HG03378 (cell line): Measurements from ENCODE around the gene GNG14.
"Not testable (repeated sequence)": the region's sequence is repeated elsewhere in the genome, so short reads cannot be mapped to it uniquely, and the experiment has no call there.

Experiments
- ATAC-seq: cut with Tn5 transposase; IDR thresholded peaks from one replicate; pipeline ENCODE4 v1.9.1; 2021; ENCODE audit warnings: mild to moderate bottlenecking, moderate library complexity; ENCODE audit not compliant: unreplicated experiment

The GNG14 gene

DNA sequence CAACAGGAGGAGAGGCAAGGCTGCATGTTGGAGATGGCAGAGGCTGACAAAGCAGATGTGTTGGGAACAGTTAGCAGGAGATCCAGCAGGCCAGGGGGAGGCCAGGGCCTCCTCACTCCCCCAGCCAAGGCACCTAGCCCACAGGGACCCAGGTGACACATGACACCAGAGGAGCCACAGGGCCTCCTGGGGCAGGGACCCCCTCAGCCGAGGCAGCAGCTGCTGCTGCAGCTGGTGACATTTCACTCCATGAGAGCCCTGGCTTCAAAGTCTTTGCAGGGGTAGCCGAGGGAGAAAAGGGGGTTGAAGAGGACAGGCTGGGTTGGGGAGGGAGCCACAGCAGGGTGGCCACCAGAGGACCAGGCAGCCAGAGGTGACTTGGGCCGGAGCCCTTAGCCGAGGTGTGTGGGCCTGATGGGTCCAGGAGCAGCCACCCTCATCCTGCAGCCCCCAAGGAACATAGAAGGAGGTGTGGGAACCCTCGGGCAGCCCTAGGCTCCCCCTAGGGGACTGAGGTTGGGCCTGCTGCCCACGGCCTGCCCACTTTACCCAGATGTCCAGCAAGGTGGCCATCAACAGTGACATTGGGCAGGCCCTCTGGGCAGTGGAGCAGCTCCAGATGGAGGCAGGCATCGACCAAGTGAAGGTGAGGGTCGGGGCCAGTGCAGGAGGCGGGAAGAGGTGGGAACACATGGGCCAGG, at the start of gene GNG14:
Gene GNG14 (plus strand): TSS at position 503 of the 701 bp plus-strand sequence. CDS start 51 bp downstream, at position 554.
- ATAC-seq: no peak

DNA sequence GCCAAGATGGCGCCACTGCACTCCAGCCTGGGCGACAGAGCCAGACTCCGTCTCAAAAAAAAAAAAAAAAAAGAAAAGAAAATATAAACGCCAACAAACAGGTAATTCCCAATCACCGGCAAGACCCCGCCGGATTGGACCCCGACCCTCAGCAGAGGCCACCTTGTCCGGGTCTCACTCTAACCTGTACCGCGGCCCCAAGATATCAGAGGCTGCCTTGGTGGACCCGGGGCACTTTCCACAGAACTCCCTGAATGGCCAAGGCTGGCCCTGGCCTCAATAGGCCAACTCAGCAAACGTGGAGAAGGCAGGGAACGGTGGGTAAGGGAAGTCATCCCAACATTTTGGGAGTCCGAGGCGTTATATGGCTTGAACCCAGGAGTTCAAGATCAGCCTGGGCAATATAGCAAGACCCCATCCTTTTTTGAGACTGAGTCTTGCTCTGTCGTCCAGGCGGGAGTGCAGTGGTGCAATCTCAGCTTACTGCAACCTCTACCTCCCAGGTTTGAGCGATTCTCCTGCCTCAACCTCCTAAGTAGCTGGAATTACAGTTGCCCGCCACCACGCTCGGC, 49.1 kb upstream of the GNG14 start:
- ATAC-seq: no peak

DNA sequence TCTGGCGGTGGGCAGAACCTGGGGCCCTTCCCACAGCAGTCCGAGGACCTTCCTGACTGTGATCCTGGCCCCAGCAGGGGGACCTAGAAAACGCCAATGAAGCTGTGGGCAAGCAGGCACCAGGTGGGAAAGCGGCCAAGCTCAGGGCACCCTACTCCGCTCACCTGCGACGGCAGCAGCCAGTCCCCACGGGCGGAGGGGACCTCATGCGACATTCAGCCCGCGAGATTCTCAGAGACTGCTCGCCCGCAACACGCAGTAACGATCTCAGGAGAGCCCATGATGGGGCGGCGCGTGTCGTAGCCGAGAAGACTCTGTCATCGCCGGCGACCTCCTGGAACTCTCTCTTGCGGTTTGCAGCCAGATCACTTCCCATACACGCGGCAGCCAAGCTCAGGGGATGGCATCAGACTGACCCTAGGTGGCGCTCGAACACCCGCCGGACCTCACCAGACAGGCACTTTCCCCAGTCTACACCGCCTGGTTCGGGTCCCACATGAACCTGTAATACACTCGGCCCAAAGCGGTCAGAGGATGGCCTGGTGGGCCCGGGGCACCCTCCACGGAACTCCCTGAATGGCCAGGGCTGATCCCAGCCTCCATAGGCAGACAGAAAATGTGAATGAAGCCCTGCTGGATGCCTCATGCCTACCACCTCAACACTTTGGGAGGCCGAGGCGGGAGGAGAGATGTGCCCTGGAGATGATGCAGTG, 47.7 kb upstream of the GNG14 start:
- no peak for ATAC-seq

DNA sequence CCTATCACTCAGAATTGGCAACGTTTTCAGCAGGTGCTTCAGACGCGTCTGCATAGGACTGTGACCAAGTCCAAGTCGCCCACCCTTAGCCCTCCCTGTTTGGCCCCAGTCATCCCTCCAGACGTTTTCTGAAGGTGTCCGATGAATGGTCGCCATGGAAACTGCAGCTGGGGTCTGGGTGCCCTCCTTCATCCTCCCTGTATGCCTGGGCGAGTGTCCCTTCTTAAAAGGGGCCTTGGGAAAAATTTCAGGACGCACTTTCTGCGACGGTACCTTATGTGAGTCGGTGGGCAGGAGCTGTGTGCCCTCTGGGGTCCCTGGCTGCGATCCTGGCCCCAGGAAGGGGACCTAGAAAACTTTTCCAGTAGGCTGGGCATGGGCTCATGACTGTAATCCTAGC, 46.3 kb upstream of the GNG14 start:
- ATAC-seq: no peak

DNA sequence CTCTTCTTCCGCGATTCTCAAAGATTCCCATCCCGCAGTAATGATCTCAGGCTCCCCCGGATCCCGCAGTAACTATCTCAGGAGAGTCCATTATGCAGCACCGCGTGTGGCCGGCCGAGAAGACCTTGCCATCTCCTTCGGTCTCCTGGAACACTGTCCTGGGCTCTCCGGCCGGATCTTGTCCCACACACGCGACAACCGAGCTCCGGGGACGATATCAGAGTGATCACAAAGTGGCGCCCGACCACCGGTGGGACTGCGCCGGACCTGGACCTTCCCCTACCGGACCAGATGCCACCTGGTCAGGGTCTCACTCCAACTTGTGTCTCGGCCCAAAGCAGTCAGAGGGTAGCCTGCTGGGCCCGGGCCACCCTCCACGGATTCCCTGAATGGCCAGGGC, 45.3 kb upstream of the GNG14 start:
- ATAC-seq: no peak

DNA sequence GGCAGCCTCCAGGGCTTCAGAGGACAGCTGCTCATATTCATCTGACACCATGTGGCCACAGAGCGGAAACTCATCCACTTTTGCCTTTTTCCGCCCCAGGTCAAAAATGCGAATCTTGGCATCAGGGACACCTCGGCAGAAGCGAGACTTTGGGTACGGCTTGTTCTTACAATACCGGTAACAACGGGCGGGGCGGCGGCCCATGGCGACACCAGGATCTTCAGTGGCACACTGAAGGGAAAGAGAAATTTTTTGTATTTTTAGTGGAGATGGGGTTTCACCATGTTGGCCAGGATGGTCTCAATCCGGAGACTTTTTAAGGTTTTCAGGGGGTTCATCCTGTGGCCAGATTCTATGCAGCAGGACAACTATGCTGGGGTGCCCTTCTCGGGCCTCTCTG, 44.1 kb upstream of the GNG14 start:
- ATAC-seq: not testable (repeated sequence)

DNA sequence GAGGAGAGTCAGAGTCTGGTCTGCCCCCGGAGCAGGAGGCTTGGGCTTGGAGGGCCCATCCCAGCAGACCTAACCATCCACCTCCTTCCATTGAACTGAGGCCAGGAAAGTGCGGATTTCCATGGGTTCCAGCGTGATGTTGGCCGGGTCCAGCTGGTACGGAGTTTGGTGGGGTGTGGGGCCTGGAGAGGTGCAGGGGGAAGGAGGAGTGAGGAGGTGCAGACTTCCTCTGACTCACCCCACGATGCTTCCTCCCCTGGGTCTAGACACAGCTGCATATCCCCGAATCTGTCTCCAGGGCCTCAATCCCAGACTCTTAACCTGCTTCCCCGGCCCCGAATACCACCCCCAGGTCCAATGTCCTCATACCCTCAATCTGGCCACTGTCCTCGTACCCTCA, 41.2 kb upstream of the GNG14 start:
- ATAC-seq: no peak

DNA sequence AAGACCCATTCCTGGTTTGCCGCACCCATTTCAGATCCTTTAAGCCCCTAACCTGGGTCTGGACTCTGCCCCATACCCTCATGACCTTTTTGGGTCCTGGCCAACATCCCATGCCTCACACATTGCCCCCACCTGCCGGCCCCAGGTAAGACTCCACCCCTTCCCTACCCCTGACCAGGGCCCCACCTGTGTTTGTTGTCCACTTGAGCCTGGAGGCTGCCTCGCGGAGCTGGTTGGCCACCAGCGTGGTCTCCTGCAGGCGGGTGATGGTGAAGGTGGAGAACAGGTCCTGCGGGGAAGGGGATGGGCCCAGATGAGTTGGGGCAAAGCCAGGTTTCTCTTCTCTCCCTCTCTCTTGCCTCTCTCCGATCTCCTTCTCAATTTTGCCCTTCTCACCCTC, 40.8 kb upstream of the GNG14 start:
- ATAC-seq: no peak

DNA sequence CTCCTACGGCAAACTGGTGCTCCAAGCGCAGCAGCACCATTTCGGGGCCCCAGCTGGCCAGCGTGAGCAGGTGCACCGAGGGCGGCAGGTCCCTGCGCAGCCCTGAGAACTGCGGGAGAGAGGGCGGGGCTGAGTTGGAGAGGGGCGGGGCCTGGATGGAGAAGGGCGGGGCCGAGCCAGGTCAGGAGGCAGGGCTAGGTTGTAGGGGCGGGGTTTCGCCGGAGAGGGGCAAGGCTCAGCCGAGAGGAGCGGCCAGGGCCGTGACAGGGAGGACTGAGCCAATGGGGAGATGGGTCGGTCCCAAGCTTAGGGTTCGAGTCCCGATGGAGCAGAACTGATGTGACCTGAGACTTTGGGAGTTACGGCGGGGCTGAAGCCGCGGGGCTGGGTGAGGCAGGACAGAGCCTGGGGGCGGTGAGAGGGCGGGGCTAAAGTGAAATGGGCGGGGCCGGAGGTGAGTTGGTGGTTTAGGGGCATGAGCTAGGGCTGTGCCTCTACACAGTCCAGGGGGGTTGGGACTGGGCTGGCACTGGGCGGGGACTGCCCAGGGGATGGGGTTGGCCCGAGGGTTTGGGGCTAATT, 40.2 kb upstream of the GNG14 start:
- ATAC-seq: no peak

DNA sequence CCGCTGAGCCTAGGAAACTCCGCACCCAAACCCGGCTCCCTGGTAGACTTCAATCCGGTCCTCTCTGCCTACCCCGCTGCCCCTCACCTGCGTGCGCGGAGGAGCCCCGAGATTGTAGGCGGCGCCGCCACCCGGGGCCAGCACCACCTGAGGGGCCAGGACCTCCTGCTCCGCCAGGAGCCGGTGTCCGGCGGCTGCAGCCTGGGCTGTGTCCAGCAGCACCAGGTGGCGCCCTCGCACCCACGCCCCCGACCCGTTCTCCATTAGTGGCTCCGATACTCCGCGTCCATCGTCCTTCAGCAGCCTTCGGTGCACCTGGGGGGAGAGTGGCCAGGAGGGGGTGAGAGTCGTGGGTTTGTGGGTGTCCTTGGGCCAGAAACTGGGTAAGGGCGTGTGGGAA, 39.7 kb upstream of the GNG14 start:
- no peak for ATAC-seq

DNA sequence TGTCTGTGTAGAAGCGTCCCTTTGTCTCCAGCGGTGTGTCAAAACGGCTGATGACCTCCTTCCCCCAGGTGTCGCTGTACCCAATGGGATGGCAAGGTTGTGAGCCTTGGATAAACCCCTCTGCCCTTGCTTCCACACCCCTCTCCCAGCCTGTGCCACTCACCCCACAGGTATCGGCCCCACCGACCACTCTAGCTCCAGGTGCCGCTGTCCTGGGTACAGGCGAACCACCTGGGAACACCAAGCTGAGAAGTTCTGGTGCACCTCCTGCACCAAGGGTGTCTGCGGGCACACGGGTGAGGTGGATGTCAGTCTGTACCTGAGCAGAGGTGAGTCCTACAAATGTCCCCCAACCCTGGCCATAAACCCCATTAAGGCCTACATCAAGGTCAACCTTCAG, 37.9 kb upstream of the GNG14 start:
- ATAC-seq: no peak

DNA sequence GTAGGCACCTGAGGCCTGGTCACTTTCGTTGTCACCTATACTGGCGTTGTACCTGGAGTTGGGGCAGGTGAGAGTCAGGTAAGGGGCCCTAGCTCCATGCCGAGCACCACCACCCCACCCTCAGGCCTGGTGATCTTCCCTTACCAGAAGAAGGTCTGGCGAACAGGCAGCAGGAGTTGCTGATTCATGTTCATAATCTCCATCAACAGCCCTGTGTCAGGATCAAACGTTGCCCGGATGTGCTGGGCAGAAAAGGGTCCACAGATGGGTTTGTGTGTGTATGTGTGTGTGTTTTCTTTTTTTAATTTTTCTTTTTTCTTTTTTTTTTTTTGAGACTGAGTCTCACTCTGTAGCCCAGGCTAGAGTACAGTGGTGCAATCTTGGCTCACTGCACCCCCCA, 35.6 kb upstream of the GNG14 start:
- no peak for ATAC-seq

DNA sequence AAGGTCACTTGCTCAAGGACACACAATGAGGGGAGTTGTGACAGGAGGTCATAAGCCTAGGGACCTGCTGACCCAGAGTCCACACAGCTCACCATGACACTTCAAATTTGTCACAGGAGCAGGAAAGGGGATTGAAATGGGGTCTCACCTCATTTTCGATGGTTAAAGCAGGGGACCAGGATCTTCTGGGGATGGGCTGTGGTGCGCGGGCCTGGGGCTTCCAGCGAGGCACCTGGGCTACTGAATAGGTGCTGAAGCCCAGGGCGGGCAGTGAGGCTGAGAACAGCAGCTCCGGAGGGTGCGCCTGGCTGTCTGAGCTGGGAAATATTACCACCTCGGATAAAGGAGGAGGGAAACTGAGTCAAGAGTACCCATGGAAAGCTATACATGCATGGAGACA, 32.3 kb upstream of the GNG14 start:
- no peak for ATAC-seq

DNA sequence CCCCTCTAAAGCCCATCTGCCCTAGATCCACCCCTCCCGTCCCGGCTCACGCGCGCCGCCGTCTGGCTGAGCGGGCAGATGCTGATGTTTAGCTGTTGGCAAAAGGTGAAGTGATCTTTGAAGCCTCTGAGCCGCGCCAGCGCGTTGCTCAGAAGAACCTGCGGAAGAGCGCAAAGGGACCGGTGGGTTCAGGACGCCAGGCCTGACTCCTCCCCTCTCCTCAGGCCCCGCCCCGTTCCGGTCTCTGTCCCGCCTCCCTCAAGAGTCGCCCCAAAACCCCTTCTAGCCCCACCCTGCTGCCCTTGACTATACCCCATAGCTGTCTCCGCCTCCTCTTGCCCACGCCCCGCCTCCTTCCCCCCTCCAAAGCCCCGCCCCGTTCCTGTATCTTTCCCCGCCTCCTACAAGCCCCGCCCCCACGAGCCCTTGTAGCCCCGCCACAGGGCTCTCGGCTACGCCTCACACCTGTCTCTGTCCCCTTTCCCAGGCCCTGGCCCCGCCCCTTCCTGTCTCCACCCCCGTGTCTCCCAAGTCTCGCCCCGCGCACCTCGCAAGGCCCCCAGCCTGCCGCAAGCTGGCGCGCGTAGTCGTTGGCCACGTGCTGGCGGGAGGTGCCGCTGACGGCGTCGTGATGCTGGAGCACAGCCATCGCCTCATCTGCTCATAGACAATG, 30.8 kb upstream of the GNG14 start:
- ATAC-seq: no peak

DNA sequence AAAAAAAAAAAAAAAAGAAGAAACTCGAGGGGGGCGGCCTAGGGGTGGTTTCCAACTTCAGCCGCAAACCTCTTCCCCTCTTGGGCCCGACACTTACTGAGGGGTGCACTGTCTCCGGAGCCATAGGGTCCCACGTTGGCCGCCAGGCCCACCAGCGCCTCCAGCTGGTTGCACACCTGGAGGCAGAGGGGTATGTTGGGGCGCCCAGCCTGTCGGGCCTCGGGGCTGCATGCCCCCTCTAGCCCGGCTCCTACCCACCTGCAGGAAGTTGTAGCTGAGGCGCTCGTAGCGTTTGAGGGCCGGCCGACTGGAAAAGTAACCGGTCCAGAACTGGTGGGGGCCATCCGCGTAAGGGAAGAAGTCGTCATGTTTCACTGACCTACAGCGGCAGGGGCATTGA, 29.8 kb upstream of the GNG14 start:
- ATAC-seq: no peak

DNA sequence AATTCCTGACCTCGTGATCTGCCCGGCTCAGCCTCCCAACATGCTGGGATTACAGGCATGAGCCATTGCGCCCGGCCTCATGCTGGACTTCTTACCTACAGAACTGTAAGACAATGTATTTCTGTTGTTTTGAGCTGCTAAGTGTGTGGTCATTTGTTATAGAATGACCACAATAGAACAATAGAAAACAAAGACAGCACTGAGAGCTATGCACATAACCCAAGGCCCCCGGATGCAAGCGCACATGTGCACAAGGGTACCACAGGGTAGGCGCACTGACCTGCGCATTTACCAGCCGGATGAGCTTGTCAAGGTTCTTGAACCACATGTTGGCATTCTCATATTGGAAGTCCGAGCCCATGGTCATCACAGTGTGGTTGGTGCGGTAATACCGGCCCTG, 26.8 kb upstream of the GNG14 start:
- ATAC-seq: no peak

DNA sequence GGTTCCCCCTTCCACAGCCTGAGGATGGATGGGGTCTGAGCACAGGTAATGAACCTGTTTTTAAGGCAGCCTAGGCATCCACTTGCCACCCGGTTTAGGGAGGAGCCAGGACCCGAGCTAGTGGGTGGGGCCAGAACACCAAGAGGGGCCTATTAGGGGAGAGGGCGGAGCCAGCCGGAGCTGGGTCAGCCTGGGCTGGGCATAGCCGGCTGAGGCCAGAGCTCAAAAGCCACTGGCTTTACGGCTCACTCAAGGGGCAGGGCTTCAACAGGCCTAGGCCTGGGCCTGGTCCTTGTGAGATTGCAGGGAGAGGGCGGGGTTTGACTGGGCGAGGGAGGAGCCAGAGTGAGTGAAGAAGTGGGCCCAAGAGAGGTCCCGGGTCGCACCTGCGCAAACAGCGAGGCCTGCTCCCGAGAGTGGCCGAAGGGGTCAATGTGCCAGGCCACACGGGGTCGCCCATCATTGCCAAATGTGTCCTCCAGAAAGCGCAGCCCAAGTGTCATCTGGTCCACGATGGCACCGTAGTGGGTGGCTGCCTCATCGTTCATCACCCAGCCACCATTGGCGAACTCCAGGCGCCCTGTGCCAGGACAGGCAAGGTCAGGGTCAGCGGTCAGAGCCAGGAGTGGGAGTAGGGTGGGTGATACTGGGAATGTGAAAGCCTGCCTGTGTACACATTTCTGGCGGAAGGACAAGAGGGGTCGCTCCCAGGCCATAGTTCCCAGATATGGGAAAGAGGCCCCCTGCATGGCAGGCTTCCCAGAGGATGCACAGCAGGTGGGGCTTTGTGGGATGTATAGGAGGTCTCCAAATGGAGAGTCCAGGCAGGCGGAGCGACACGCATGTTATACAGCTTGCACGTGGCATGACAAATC, 23.2 kb upstream of the GNG14 start:
- ATAC-seq: no peak

DNA sequence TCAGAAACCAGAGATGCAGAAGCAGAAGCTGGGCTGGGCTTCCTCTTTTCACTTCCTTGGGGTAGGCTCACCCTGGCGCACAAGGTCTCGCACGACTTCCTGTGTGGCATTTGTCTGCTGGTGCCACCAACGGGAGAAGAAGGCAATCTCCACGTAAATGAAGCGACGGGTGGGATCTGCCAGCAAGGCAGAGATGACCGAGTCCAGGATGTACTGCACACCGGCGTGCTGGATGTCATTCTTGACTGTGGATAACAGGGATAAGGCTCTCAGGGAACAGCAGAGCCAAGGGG, 22.6 kb upstream of the GNG14 start:
- ATAC-seq: no peak

DNA sequence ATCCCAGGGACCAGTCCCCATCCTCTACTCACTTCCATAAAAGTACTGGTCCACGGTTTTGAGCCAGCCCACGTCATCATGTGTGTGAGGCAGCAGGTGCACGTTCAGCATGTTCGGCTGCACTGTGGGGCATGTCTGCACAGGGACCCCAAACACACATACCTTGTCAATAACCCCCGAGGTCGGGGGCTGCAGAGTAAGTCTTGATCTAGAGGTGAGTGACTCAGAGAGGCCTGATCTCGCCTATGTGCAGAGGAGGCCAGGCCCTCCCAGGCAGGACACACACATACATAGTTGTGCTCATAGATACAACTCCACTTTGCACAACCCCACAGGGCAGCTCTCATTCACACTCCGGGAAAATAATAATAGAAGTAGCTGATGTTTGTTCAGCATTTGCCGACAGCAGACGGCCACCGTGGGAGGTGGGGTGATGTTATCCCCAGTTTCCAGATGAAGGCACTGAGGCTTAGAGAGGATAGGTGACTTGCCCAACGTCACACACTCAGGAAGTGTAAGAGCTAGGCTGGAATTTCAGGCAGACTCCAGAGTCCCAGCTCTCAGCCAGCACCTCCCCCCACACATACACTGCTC, 22.0 kb upstream of the GNG14 start:
- ATAC-seq: no peak

DNA sequence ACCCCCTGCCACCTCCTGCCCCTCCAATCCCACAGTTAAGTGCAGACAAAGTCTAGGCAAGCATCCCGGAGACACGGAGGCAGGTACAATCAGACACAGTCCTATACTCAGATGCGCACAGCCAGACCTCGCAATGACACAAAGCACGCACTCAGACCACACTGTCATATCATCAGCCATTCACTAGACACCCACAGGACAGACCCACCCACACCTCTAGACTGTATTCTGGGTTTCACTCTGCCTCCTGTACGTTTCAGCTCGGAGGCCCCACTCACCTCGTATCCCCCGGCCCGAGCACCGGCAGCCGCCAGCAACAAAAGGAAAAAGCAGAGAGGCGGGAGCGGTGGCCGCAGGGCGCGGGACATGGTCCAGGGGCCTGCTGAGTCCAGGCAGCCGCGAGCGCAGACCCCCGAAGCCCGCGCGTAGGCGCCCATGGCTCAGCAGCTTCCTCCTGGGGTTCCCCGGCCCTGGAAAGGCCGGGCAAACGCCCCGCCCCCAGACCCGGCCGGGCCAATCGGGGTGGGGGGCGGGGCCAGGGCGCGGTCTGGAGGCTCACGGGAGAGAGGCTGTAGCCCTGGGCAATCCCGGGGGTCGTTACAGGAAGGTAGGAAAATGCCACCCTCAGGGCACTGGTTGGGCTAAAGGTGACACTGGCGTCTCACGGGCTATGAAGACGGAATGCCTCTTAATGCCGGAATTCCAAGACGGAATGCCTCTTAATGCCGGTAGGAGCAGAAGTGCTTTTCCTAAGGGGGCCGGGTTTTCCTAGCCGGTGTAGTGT, 21.3 kb upstream of the GNG14 start, which contains the start of the genes MAN2B1 and WDR83:
Gene MAN2B1 (minus strand): TSS at position 478 of the 784 bp plus-strand sequence. CDS start 41 bp downstream, at position 437.
Gene WDR83 (plus strand): TSS at position 543 of the 784 bp plus-strand sequence. CDS start 2,984 bp downstream, outside the sequence.
- no peak for ATAC-seq
